HEK293 (cell line): ENCODE data around the gene CATSPERZ.

Experiments
- CTCF ChIP-seq: fragments of 450-650 bp; formaldehyde crosslinking; IDR thresholded peaks from 2 replicates; pipeline ENCODE4 v1.5.1; 2016; ENCODE audit warnings: missing biosample characterization, missing genetic modification characterization
- REST ChIP-seq: fragments of 450-650 bp; formaldehyde crosslinking; IDR thresholded peaks from 2 replicates; pipeline ENCODE4 v1.5.1; 2016; ENCODE audit warnings: missing biosample characterization, missing genetic modification characterization
- WT1 ChIP-seq: fragments of 450-650 bp; formaldehyde crosslinking; IDR thresholded peaks from 2 replicates; pipeline ENCODE4 v1.5.1; 2016; ENCODE audit warnings: missing biosample characterization, missing genetic modification characterization
- YY1 ChIP-seq: fragments of 450-650 bp; formaldehyde crosslinking; IDR thresholded peaks from 2 replicates; pipeline ENCODE4 v1.5.1; 2018; ENCODE audit warnings: missing biosample characterization, missing genetic modification characterization
- ZBTB7A ChIP-seq: fragments of 450-650 bp; formaldehyde crosslinking; IDR thresholded peaks from 2 replicates; pipeline ENCODE4 v1.5.1; 2016; ENCODE audit warnings: low read depth, missing biosample characterization, missing genetic modification characterization
- ZEB2 ChIP-seq: fragments of 450-650 bp; formaldehyde crosslinking; IDR thresholded peaks from 2 replicates; pipeline ENCODE4 v1.5.1; 2016; ENCODE audit warnings: missing biosample characterization, missing genetic modification characterization
- ZNF140 ChIP-seq: fragments of 450-650 bp; formaldehyde crosslinking; IDR thresholded peaks from 2 replicates; pipeline ENCODE4 v1.5.1; 2016; ENCODE audit warnings: missing biosample characterization, missing genetic modification characterization
- ZNF768 ChIP-seq: fragments of 450-650 bp; formaldehyde crosslinking; IDR thresholded peaks from 2 replicates; pipeline ENCODE4 v1.5.1; 2018; ENCODE audit warnings: missing biosample characterization, mild to moderate bottlenecking, missing genetic modification characterization
- TF ChIP-seq, protein P1 (sequence below): fragments of 450-650 bp; formaldehyde crosslinking; IDR thresholded peaks from 2 replicates; pipeline ENCODE4 v1.5.1; 2016; ENCODE audit warnings: missing biosample characterization, missing genetic modification characterization

DNA sequence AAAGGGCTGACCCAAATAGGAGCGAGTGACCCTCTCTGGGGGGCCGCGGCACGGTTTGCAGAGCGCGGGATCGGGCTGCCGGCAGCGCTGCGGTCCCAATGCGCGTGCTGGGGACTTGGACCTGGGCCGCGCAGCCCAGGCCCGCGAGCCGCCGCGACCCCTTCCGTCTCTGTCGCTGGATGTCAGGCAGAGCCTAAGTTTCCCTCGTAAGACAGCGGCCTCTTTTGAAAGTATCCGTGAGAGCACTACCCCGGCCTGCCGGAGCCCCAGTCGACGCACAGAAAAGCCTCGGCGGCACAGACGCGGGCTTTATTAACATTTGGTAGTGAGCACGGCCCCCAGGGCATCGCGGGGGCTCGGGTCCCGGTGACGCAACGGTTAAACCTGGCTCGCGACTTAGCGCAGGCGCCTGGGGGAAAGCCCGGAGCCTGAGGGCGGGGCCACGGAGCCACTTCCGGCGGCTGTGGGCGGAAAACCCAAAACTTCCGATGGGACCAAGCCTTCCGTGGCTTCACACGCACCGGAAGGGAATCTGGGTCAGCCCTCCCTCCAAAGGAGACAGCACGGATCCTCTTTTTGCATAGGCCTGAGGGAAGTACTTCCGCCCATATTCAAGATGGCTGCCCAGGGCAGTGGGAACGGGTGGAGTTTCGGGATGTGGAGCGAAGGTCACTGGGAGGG is 30.5 kb upstream of the CATSPERZ start:
- TF ChIP-seq WT1 (no peak), YY1 (peak; percentile 97), REST (tag by site-specific recombination) (no peak; the same call in 1 of the 2 replicates), ZBTB7A (tag by site-specific recombination) (no peak), CTCF (tag by site-specific recombination) (0 out of 2 replicates have a peak, but pooled peaks have one; percentile 25), ZEB2 (tag by site-specific recombination) (peak; percentile 84), ZNF768 (tag by site-specific recombination) (no peak), ZNF140 (no peak)
- TF ChIP-seq, protein P1, sequence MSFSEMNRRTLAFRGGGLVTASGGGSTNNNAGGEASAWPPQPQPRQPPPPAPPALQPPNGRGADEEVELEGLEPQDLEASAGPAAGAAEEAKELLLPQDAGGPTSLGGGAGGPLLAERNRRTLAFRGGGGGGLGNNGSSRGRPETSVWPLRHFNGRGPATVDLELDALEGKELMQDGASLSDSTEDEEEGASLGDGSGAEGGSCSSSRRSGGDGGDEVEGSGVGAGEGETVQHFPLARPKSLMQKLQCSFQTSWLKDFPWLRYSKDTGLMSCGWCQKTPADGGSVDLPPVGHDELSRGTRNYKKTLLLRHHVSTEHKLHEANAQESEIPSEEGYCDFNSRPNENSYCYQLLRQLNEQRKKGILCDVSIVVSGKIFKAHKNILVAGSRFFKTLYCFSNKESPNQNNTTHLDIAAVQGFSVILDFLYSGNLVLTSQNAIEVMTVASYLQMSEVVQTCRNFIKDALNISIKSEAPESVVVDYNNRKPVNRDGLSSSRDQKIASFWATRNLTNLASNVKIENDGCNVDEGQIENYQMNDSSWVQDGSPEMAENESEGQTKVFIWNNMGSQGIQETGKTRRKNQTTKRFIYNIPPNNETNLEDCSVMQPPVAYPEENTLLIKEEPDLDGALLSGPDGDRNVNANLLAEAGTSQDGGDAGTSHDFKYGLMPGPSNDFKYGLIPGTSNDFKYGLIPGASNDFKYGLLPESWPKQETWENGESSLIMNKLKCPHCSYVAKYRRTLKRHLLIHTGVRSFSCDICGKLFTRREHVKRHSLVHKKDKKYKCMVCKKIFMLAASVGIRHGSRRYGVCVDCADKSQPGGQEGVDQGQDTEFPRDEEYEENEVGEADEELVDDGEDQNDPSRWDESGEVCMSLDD = no peak
